Erythroblast (primary cell): Measurements from ENCODE around the gene HES5.

Experiments used
- GATA1 ChIP-seq: IDR thresholded peaks from 2 replicates; pipeline ENCODE4 v1.6.1; 2011; ENCODE audit warnings: low read depth, mild to moderate bottlenecking, control low read depth, low read length, moderate library complexity
- POLR2A ChIP-seq: IDR thresholded peaks from 2 replicates; pipeline ENCODE4 v1.6.1; 2011; ENCODE audit warnings: mild to moderate bottlenecking, low read length

GRCh38 chr1:2575801-2576663 is 46.0 kb upstream of the HES5 start:
- TF ChIP-seq POLR2A (no peak), GATA1 (no peak)
